Fibroblast of villous mesenchyme (primary cell): Measurements from ENCODE around the gene PURA. TPM values are rescaled to one million over a fixed set of nuclear protein-coding genes. Genes with fewer than 3 reads are reported as not detected.

Experiments
- DNase-seq: peaks from one replicate; pipeline ENCODE4 v3.0.0-alpha.2; 2010; ENCODE audit warnings: low read depth
- H3K4me3 ChIP-seq: 2 replicates; pipeline ENCODE4 v1.5.1; 2011; ENCODE audit warnings: low read depth, mild to moderate bottlenecking, low read length
- total RNA-seq: library from RNA; depleted of rRNA; stranded (reverse); fragments of >200 nt; gene quantifications from 2 replicates; pipeline ENCODE4 v1.2.3, GENCODE V29; 2012
- TF ChIP-seq, protein P1 (sequence below): IDR thresholded peaks from 2 replicates; pipeline ENCODE4 v1.5.1; 2012; ENCODE audit warnings: low read depth, mild to moderate bottlenecking, low read length; ENCODE audit not compliant: insufficient read depth

PURA gene
- total RNA-seq, 1 donor: 26.3 TPM

DNA sequence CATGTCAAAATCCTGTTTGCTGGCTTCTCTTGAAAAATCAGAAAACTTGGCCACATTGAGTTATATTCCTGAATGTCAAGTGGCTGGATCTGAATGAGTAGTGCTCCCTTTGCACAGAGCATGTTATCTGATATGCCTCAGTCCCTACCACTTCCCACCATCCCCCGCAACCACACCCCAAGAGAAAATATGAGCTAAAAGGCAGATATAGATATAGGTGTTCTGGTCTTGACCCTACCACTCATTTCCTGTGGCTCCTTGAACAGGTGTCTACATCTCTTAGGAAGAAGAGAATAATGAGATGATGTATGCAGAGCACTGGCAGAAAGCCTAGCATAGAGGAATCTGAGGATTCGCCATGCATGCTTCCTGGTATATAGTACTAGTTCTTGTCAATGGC lies 54.5 kb downstream of the PURA start:
- DNase-seq: no peak
- TF ChIP-seq, protein P1, sequence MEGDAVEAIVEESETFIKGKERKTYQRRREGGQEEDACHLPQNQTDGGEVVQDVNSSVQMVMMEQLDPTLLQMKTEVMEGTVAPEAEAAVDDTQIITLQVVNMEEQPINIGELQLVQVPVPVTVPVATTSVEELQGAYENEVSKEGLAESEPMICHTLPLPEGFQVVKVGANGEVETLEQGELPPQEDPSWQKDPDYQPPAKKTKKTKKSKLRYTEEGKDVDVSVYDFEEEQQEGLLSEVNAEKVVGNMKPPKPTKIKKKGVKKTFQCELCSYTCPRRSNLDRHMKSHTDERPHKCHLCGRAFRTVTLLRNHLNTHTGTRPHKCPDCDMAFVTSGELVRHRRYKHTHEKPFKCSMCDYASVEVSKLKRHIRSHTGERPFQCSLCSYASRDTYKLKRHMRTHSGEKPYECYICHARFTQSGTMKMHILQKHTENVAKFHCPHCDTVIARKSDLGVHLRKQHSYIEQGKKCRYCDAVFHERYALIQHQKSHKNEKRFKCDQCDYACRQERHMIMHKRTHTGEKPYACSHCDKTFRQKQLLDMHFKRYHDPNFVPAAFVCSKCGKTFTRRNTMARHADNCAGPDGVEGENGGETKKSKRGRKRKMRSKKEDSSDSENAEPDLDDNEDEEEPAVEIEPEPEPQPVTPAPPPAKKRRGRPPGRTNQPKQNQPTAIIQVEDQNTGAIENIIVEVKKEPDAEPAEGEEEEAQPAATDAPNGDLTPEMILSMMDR: no peak
- H3K4me3 ChIP-seq: no peak overlapping the region

DNA sequence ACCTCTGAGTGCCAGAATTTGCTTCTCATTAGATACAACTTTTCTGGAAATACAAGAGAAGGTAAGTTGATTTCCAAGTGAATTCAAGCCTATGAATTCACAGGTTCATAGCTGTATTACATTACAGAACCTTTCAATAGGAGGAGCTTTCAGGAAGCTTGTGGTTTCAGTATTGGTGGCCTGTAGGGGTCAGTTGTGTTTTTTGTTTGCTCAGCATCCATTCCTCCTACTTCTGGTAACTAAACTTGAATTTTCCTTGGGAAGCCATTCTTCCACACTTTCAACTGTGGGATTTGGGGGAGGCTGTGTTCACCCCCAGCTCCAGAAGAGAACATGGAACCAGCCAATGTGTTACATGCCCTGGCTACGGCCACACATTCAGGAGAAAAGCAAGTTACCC lies 55.5 kb downstream of the PURA start:
- TF ChIP-seq, protein P1: peak; percentile 15

DNA sequence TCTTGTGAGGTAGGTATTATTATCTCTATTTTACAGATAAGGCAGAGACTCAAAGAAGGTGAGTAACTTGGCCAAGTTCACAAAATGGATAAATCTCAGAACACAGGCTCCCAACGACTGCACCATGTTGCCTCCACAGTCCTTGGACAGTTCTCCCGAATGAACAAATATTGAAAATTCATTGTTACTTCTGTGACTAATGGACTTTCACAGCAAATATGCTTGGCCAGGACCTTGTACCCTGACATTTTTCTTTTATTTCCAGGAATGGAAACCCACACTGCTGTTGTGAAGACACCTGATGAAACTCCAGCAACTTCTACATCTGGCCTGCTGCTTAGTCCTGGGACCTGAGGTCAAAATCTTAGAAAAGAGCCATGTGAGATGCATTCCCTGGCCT lies 58.6 kb downstream of the PURA start:
- no peak overlapping the region for H3K4me3 ChIP-seq
- TF ChIP-seq, protein P1: no peak
- no peak for DNase-seq

More for the DNA sequence above, 55.5 kb downstream of the PURA start:
- DNase-seq: peak; percentile 18
- no peak overlapping the region for H3K4me3 ChIP-seq

DNA sequence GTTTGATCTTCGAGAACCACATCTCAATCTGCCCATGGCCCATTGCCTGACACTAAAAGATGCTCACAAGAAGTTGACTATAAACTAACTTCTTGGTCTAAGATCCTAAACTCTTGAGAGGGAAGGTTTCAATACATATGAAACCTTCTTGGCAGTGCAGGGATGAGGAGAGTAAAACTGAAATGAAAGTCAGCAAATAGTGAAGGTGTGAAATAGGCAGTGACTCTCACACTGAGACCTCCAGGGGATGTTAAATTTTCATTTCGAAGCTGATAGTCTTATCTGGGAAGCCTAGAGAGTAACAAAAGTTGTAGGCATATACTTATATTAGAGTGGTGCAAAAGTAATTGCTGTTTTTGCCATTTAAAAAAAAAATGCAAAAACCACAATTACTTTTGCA lies 60.1 kb downstream of the PURA start:
- DNase-seq: no peak
- TF ChIP-seq, protein P1: no peak

DNA sequence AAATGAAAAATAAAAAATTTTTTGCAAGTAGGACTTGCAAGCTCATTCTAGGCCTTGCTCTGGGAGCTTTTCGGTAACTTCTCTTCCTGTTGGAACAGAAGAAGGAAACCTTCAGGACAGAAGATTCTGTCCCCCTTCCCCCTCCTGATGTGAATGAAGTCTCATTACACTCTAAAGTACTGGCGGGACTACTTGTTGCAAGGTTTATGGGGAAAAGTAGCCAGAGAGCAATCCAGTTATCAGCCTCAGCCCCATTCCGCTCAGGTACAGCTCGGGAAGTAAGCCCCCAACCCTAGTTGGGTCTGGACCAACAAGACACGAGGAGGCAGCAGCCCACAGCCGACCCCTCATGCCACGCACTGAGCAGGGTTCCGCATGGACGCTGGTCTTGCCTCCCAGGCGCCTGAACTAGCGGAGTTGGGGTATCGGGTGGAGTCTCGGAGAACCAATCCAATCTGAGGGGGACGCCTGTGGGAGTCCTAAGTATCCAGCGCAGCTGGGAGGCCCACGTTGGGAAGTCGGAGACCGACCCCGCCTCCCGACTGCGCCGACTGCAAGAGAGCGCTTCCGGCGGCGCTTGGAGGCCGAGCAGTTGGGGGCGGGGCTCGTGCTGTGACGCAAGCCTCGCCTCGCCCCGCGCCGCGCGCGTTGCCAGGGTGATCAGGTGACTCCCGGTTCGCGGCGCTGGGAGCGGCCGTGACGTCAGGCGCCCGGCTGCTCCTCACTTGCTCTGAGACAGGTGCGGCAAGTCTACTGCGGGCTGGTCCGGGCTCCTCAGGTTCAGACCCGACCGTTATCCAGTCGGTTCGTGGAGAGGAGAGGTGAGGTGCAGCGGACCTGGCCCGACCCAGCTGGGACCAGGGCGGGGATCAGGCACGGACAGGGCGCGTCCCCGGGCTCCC lies 60.8 kb downstream of the PURA start, which contains the start of gene CYSTM1:
Gene CYSTM1 (plus strand): TSS at position 724 of the 902 bp plus-strand sequence. CDS start 19,278 bp downstream, outside the sequence.
- peak; percentile 96 for DNase-seq
- TF ChIP-seq, protein P1: no peak

More for the DNA sequence above, 60.1 kb downstream of the PURA start:
- H3K4me3 ChIP-seq: no peak overlapping the region

More for the DNA sequence above, 60.8 kb downstream of the PURA start, which contains the start of gene CYSTM1:
- H3K4me3 ChIP-seq: peak within 1 kb of the TSS; percentile 89

Other genes starting within 250 kb of the PURA start
- under 0.01 and 0.64 TPM in 2 replicates for gene NRG2, start 70.8 kb upstream of the PURA start, total RNA-seq
- gene IGIP, start 11.8 kb downstream of the PURA start, total RNA-seq: 6.4 and 7.8 TPM in 2 replicates
- 9.5 and 15.8 TPM in 2 replicates for gene CYSTM1, start 61.1 kb downstream of the PURA start, total RNA-seq
- 69.1 and 91.5 TPM in 2 replicates for gene PFDN1, start 189.0 kb downstream of the PURA start, total RNA-seq
- gene HBEGF, start 232.5 kb downstream of the PURA start, total RNA-seq: 7.4 and 9.5 TPM in 2 replicates
- gene SLC4A9, start 246.1 kb downstream of the PURA start, total RNA-seq: not detected in 2 replicates